CD14-positive monocyte (primary cell): Measurements from ENCODE around the gene ABCC2. TPM values are rescaled to one million over a fixed set of nuclear protein-coding genes. Genes with fewer than 3 reads are reported as not detected.

Experiments
- DNase-seq, 3 donors: peaks; one replicate each; pipeline ENCODE4 v3.0.0-alpha.2; 2011 to 2022
- H2AFZ ChIP-seq: 2 replicates; pipeline ENCODE4 v1.6.0; 2012; ENCODE audit warnings: mild to moderate bottlenecking, low read depth, low read length, inconsistent platforms; ENCODE audit not compliant: insufficient read depth, poor library complexity, severe bottlenecking
- H3K27ac ChIP-seq, 2 donors: 1 replicate in 1 of 2; 2 replicates in 1 of 2; pipeline ENCODE4 v1.5.1; 2012 to 2013; ENCODE audit warnings: low read length in 2 of 2, control low read depth in 1 of 2, inconsistent platforms in 1 of 2, low read depth in 1 of 2, mild to moderate bottlenecking in 1 of 2
- H3K27me3 ChIP-seq, 2 donors: one replicate each; pipeline versions ENCODE4 v1.6.0 to v1.6.1; 2011 to 2013; ENCODE audit warnings: low read length in 2 of 2; ENCODE audit not compliant: control insufficient read depth in 2 of 2, insufficient read depth in 2 of 2
- H3K36me3 ChIP-seq, 2 donors: replicated peaks in 1 of 2; 1 replicate in 1 of 2; 2 replicates in 1 of 2; pipeline versions ENCODE4 v1.5.1 to v1.6.1; 2012 to 2013; ENCODE audit warnings: low read length in 2 of 2, control low read depth in 1 of 2, inconsistent platforms in 1 of 2, mild to moderate bottlenecking in 1 of 2; ENCODE audit not compliant: insufficient read depth in 2 of 2, control insufficient read depth in 1 of 2
- H3K4me1 ChIP-seq, 2 donors: 1 replicate in 1 of 2; 2 replicates in 1 of 2; pipeline versions ENCODE4 v1.5.1 to v1.6.1; 2012 to 2013; ENCODE audit warnings: low read length in 2 of 2, control low read depth in 1 of 2, inconsistent platforms in 1 of 2, mild to moderate bottlenecking in 1 of 2, moderate library complexity in 1 of 2; ENCODE audit not compliant: insufficient read depth in 2 of 2, control insufficient read depth in 1 of 2
- H3K4me2 ChIP-seq: replicated peaks from 2 replicates; pipeline ENCODE3; 2012; ENCODE audit warnings: low read length, moderate library complexity, mild to moderate bottlenecking; ENCODE audit not compliant: poor library complexity, severe bottlenecking; ENCODE audit errors: extremely low read depth
- H3K4me3 ChIP-seq, 3 experiments: fragments of 200-600 bp in 1 of 3; sonication (generic) in 1 of 3; replicated peaks in 1 of 3; 1 replicate in 2 of 3; 2 replicates in 1 of 3; pipeline ENCODE4 v1.5.1; 2011 to 2013; ENCODE audit warnings: low read length in 3 of 3, mild to moderate bottlenecking in 3 of 3, control low read depth in 2 of 3, low read depth in 2 of 3, inconsistent platforms in 1 of 3, moderate library complexity in 1 of 3
- H3K79me2 ChIP-seq: 2 replicates; pipeline ENCODE4 v1.6.0; 2012; ENCODE audit warnings: mild to moderate bottlenecking, control low read depth, inconsistent platforms, low read length, moderate library complexity; ENCODE audit not compliant: insufficient read depth
- H3K9ac ChIP-seq: 2 replicates; pipeline ENCODE4 v1.6.0; 2017; ENCODE audit warnings: low read length, mild to moderate bottlenecking; ENCODE audit not compliant: insufficient read depth, poor library complexity, severe bottlenecking
- H3K9me3 ChIP-seq, 2 donors: replicated peaks in 1 of 2; 1 replicate in 1 of 2; 2 replicates in 1 of 2; pipeline versions ENCODE4 v1.5.1 to v1.6.1; 2012 to 2013; ENCODE audit warnings: low read length in 2 of 2, control low read depth in 1 of 2; ENCODE audit not compliant: control insufficient read depth in 1 of 2, insufficient read depth in 1 of 2
- H4K20me1 ChIP-seq: 2 replicates; pipeline ENCODE4 v1.6.0; 2012; ENCODE audit warnings: mild to moderate bottlenecking, low read length, control low read depth, moderate library complexity; ENCODE audit not compliant: insufficient read depth
- H3K27ac Mint-ChIP-seq, 7 donors: one replicate each; pipeline ENCODE4 v1.8.0; 2020; ENCODE audit warnings: mild to moderate bottlenecking in 7 of 7, mixed read lengths in 7 of 7, moderate library complexity in 6 of 7, inconsistent platforms in 2 of 7
- H3K27me3 Mint-ChIP-seq, 3 donors: one replicate each; pipeline ENCODE4 v1.8.0; 2021 to 2022; ENCODE audit warnings: low read depth in 3 of 3, mild to moderate bottlenecking in 3 of 3, mixed read lengths in 3 of 3, moderate library complexity in 3 of 3, inconsistent platforms in 1 of 3
- H3K36me3 Mint-ChIP-seq, 2 donors: one replicate each; pipeline ENCODE4 v1.8.0; 2020; ENCODE audit warnings: mixed read lengths in 2 of 2, inconsistent platforms in 1 of 2, mild to moderate bottlenecking in 1 of 2
- H3K4me1 Mint-ChIP-seq: one replicate; pipeline ENCODE4 v1.8.0; 2020; ENCODE audit warnings: mild to moderate bottlenecking, mixed read lengths
- H3K4me3 Mint-ChIP-seq, 2 donors: one replicate each; pipeline ENCODE4 v1.8.0; 2020; ENCODE audit warnings: mild to moderate bottlenecking in 2 of 2, mixed read lengths in 2 of 2, moderate library complexity in 1 of 2
- H3K9me3 Mint-ChIP-seq, 7 donors: one replicate each; pipeline ENCODE4 v1.8.0; 2020 to 2022; ENCODE audit warnings: mixed read lengths in 7 of 7, mild to moderate bottlenecking in 6 of 7, moderate library complexity in 6 of 7, inconsistent platforms in 2 of 7
- WGBS: methylation state at CpG from one replicate; pipeline ENCODE4 v1.1.5; 2013; ENCODE audit warnings: missing lambda C conversion rate; ENCODE audit not compliant: insufficient coverage; 5-methylcytosine and 5-hydroxymethylcytosine counted together
- intact Hi-C, 2 donors: fragments of 100-400 bp; cut with micrococcal nuclease; formaldehyde crosslinking; loops; one replicate each; pipeline versions ENCODE4 v1.15.0 to v1.15.1; 2023
- polyA plus RNA-seq, 3 donors: library from polyadenylated mRNA; depleted of rRNA in 1 of 3; unstranded in 2 of 3; stranded (reverse) in 1 of 3; fragments of 300-500 nt in 2 of 3; fragments of >200 nt in 1 of 3; fragmentation: Illumina TruSeq in 2 of 3; gene quantifications; 1 replicate in 2 of 3; 2 replicates in 1 of 3; pipeline ENCODE4 v1.2.3, GENCODE V29; 2012 to 2021
- TF ChIP-seq, protein P1 (sequence below): fragments of 200-600 bp; IDR thresholded peaks from one replicate; pipeline ENCODE4 v1.8.0; 2022; ENCODE audit warnings: antibody characterized with exemption, mild to moderate bottlenecking

Gene ABCC2
- polyA plus RNA-seq, 3 donors, result 0.09 to 2.7 (median 0.35) TPM

DNA sequence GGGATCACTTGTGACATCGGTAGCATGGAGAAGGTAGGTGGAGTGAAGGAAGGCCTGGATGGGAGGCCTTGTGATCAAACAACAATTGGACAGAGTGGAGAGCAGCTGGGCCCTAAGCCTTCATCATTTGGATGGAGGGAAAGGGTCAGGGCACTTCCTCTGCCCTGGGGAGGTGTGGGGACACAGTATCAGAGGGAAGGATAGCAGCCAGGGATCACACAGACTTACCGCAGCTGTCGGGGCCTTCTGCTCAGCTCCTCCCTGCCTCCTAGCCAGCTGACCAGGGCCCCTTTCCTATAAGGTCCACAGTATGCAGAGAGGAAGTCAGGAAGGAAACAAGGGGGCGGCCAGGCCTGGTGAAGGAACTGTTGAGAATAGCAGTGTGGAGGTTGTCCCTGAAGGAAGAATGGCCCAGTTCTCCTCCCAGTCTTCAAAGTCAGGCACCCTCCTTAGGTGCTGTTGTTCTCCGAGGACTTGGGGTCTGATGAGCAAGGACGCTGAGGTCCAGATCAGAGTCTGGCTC, 62.1 kb downstream of the ABCC2 start:
- no peaks in the 10 kb centered on the region for H3K36me3 Mint-ChIP-seq
- H3K9me3 ChIP-seq, result no peaks in the 10 kb centered on the region
- no peaks in the 10 kb centered on the region for H3K79me2 ChIP-seq
- H3K27me3 ChIP-seq, result no peaks in the 10 kb centered on the region
- peaks cover 23% of the 10 kb centered on the region for H3K4me1 Mint-ChIP-seq
- H3K9me3 Mint-ChIP-seq, result no peaks in the 10 kb centered on the region
- H3K4me2 ChIP-seq, result no peak overlapping the region
- peaks cover 13 to 16% of the 10 kb centered on the region in 2 donors for H3K4me1 ChIP-seq
- H3K36me3 ChIP-seq, result no peaks in the 10 kb centered on the region
- peaks cover 3 to 8% (median 4%) of the 10 kb centered on the region in 3 donors for H3K27me3 Mint-ChIP-seq
- DNase-seq, result no peak
- no peak overlapping the region for H3K4me3 Mint-ChIP-seq
- peak overlapping the region in 3 of 7 donors; percentile 4 to 47 (median 13) for H3K27ac Mint-ChIP-seq
- H3K4me3 ChIP-seq, result no peak overlapping the region
- H3K27ac ChIP-seq, result no peak overlapping the region
- TF ChIP-seq, protein P1, sequence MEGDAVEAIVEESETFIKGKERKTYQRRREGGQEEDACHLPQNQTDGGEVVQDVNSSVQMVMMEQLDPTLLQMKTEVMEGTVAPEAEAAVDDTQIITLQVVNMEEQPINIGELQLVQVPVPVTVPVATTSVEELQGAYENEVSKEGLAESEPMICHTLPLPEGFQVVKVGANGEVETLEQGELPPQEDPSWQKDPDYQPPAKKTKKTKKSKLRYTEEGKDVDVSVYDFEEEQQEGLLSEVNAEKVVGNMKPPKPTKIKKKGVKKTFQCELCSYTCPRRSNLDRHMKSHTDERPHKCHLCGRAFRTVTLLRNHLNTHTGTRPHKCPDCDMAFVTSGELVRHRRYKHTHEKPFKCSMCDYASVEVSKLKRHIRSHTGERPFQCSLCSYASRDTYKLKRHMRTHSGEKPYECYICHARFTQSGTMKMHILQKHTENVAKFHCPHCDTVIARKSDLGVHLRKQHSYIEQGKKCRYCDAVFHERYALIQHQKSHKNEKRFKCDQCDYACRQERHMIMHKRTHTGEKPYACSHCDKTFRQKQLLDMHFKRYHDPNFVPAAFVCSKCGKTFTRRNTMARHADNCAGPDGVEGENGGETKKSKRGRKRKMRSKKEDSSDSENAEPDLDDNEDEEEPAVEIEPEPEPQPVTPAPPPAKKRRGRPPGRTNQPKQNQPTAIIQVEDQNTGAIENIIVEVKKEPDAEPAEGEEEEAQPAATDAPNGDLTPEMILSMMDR, result no peak
- intact Hi-C loops, result no loop called here
- H3K9ac ChIP-seq, result no peak overlapping the region
- no peaks in the 10 kb centered on the region for H4K20me1 ChIP-seq
- WGBS, result 50% methylated on average over 1 of the region's 6 CpGs
- peak overlapping the region; percentile 56 for H2AFZ ChIP-seq

DNA sequence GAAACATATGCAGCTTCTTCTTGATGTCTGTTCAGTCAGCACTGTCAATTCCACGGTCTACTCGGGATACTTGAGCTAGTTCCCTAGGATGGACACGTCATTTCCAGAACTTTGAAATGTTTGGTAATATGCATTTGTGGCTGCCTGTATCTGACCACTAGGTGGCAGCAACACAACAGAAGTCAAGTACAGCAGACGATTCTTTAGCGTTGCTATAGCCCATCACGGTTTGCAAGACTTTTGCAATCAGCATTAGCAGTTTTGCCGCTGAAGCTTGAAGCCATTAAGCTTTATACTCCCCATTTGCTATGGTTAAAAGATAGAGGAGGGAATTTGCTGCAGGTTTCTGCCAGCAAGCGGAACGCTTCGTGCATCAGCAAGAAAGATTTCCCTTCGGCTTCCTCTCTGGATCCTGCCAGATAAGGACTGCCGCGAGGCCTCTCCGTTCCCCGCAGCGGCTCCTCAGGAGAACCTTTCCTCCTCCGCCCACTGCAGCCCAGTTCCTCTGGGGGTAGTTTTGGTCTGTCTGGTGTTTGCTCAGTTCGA, 63.5 kb downstream of the ABCC2 start:
- Histone ChIP-seq H3K4me1 (peaks cover 13 to 16% of the 10 kb centered on the region in 2 donors), H2AFZ (peak overlapping the region; percentile 69), H4K20me1 (no peaks in the 10 kb centered on the region), H3K27ac (no peak overlapping the region), H3K4me2 (peak overlapping the region; percentile 72), H3K27me3 (no peaks in the 10 kb centered on the region), H3K79me2 (no peaks in the 10 kb centered on the region), H3K36me3 (no peaks in the 10 kb centered on the region), H3K9ac (peak overlapping the region; percentile 4), H3K4me3 (peak overlapping the region; percentile 0 to 64 (median 21)), H3K9me3 (no peaks in the 10 kb centered on the region)
- intact Hi-C loops, result loop anchor here (1.0 to 2.0 kb wide), 2 partner anchors 200 to 201 kb away; no protein-coding TSS in a partner anchor
- TF ChIP-seq, protein P1, result peak; percentile 88
- H3K27me3 Mint-ChIP-seq, result peaks cover 3 to 8% (median 4%) of the 10 kb centered on the region in 3 donors
- WGBS, result 0% methylated on average over 3 of the region's 18 CpGs
- H3K4me3 Mint-ChIP-seq, result peak overlapping the region; percentile 1 to 81
- H3K9me3 Mint-ChIP-seq, result no peaks in the 10 kb centered on the region
- peak; percentile 79 to 88 (median 86) for DNase-seq
- no peaks in the 10 kb centered on the region for H3K36me3 Mint-ChIP-seq
- peaks cover 28% of the 10 kb centered on the region for H3K4me1 Mint-ChIP-seq
- H3K27ac Mint-ChIP-seq, result peak overlapping the region in 1 of 7 donors; percentile 58
